Skeletal muscle cell (primary cell): ENCODE results near the gene MDH1.
"Not testable (repeated sequence)": the region's sequence is repeated elsewhere in the genome, so short reads cannot be mapped to it uniquely, and the experiment has no call there.

Experiments used
- DNase-seq: peaks from one replicate; pipeline ENCODE4 v3.0.0-alpha.2; 2010; ENCODE audit warnings: low read depth
- H3K4me3 ChIP-seq: 2 replicates; pipeline ENCODE4 v1.5.1; 2011; ENCODE audit warnings: low read depth, mild to moderate bottlenecking, control low read depth, low read length, moderate library complexity

MDH1 gene

GRCh38 chr2:63582873-63583272 is 5.9 kb upstream of the MDH1 start:
- H3K4me3 ChIP-seq = no peak overlapping the region
- no peak for DNase-seq

- DNase-seq = no peak
- peak overlapping the region; percentile 78 for H3K4me3 ChIP-seq
Observed at GRCh38 chr2:63587814-63588384, 864 bp upstream of the MDH1 start.

GRCh38 chr2:63589148-63589958 is 590 bp downstream of the MDH1 start:
- no peak for DNase-seq

GRCh38 chr2:63590626-63591408 is 2.1 kb downstream of the MDH1 start:
- H3K4me3 ChIP-seq = no peak overlapping the region
- DNase-seq = peak; percentile 33

More at GRCh38 chr2:63589148-63589958, 590 bp downstream of the MDH1 start:
- H3K4me3 ChIP-seq = peak overlapping the region; percentile 78

- DNase-seq = no peak
- H3K4me3 ChIP-seq = no peak overlapping the region
Observed at GRCh38 chr2:63591566-63592175, 2.9 kb downstream of the MDH1 start.

GRCh38 chr2:63594660-63595059 is 5.9 kb downstream of the MDH1 start:
- no peak overlapping the region for H3K4me3 ChIP-seq
- DNase-seq = no peak

- H3K4me3 ChIP-seq = no peak overlapping the region
- no peak for DNase-seq
Observed at GRCh38 chr2:63596401-63596883, 7.7 kb downstream of the MDH1 start.

GRCh38 chr2:63598981-63599380 is 10.2 kb downstream of the MDH1 start:
- DNase-seq = no peak
- H3K4me3 ChIP-seq = no peak overlapping the region

- DNase-seq = no peak
- H3K4me3 ChIP-seq = no peak overlapping the region
Observed at GRCh38 chr2:63600881-63601460, 12.2 kb downstream of the MDH1 start.

- no peak for DNase-seq
- H3K4me3 ChIP-seq = no peak overlapping the region
Observed at GRCh38 chr2:63604666-63605065, 15.9 kb downstream of the MDH1 start.

GRCh38 chr2:63608865-63609264 is 20.1 kb downstream of the MDH1 start:
- not testable (repeated sequence) for H3K4me3 ChIP-seq, DNase-seq

- no peak overlapping the region for H3K4me3 ChIP-seq
- DNase-seq = no peak
Observed at GRCh38 chr2:63610525-63610924, 21.8 kb downstream of the MDH1 start.

- H3K4me3 ChIP-seq = no peak overlapping the region
- no peak for DNase-seq
Observed at GRCh38 chr2:63613391-63613901, 24.7 kb downstream of the MDH1 start.

- DNase-seq = peak; percentile 23
- no peak overlapping the region for H3K4me3 ChIP-seq
Observed at GRCh38 chr2:63614448-63614968, 25.7 kb downstream of the MDH1 start.

GRCh38 chr2:63614983-63615945 is 26.5 kb downstream of the MDH1 start:
- H3K4me3 ChIP-seq = no peak overlapping the region
- DNase-seq = no peak

- DNase-seq = no peak
- no peak overlapping the region for H3K4me3 ChIP-seq
Observed at GRCh38 chr2:63617366-63617765, 28.6 kb downstream of the MDH1 start.

GRCh38 chr2:63619328-63619727 is 30.6 kb downstream of the MDH1 start:
- H3K4me3 ChIP-seq = no peak overlapping the region
- no peak for DNase-seq

- no peak overlapping the region for H3K4me3 ChIP-seq
- DNase-seq = no peak
Observed at GRCh38 chr2:63622751-63623150, 34.0 kb downstream of the MDH1 start.
